GM18507 (cell line): ENCODE measurements around the gene RUNX1.
A peak's percentile ranks its signal among the peaks of the same experiment; 100 is the strongest.

Experiments used
- DNase-seq: peaks from one replicate; pipeline ENCODE4 v3.0.0; 2011; ENCODE audit warnings: low read depth; ENCODE audit not compliant: insufficient read length; ENCODE audit errors: extremely low spot score
- FAIRE-seq: peaks from 2 replicates; lab custom pipeline; 2011; peaks lifted over from hg19 to GRCh38; lab: Jason Lieb, UNC

The RUNX1 gene

GRCh38 chr21:35023396-35024070 lies 25.6 kb downstream of the RUNX1 start:
- no peak for DNase-seq
- no peak for FAIRE-seq

- DNase-seq (no peak), FAIRE-seq (no peak)
These were observed 27.6 kb downstream of the RUNX1 start for GRCh38 chr21:35021546-35021945.

GRCh38 chr21:35020902-35021301 lies 28.2 kb downstream of the RUNX1 start:
- no peak for DNase-seq
- FAIRE-seq: no peak

GRCh38 chr21:35020436-35020835 lies 28.7 kb downstream of the RUNX1 start:
- FAIRE-seq (peak; percentile 12), DNase-seq (no peak)

- no peak for FAIRE-seq
- no peak for DNase-seq
These were observed 29.5 kb downstream of the RUNX1 start for GRCh38 chr21:35019631-35020032.

GRCh38 chr21:35017256-35017655 lies 31.8 kb downstream of the RUNX1 start:
- FAIRE-seq (no peak), DNase-seq (no peak)

GRCh38 chr21:35016517-35017188 lies 32.4 kb downstream of the RUNX1 start:
- no peak for DNase-seq
- FAIRE-seq: no peak

- FAIRE-seq: no peak
- no peak for DNase-seq
These were observed 33.0 kb downstream of the RUNX1 start for GRCh38 chr21:35016071-35016470.

- DNase-seq: no peak
- FAIRE-seq: no peak
These were observed 33.6 kb downstream of the RUNX1 start for GRCh38 chr21:35015435-35016024.

GRCh38 chr21:35014302-35015041 lies 34.6 kb downstream of the RUNX1 start:
- DNase-seq: no peak
- FAIRE-seq: no peak

GRCh38 chr21:35011681-35012080 lies 37.4 kb downstream of the RUNX1 start:
- FAIRE-seq: no peak

GRCh38 chr21:35010447-35010846 lies 38.7 kb downstream of the RUNX1 start:
- FAIRE-seq: no peak
- no peak for DNase-seq

More at GRCh38 chr21:35011681-35012080, 37.4 kb downstream of the RUNX1 start:
- DNase-seq: no peak

GRCh38 chr21:35007348-35007747 lies 41.8 kb downstream of the RUNX1 start:
- DNase-seq (no peak), FAIRE-seq (no peak)

- DNase-seq: no peak
- no peak for FAIRE-seq
These were observed 42.3 kb downstream of the RUNX1 start for GRCh38 chr21:35006771-35007170.

- no peak for DNase-seq
- no peak for FAIRE-seq
These were observed 42.9 kb downstream of the RUNX1 start for GRCh38 chr21:35006248-35006647.

GRCh38 chr21:35005560-35006224 lies 43.4 kb downstream of the RUNX1 start:
- DNase-seq (no peak), FAIRE-seq (no peak)

- FAIRE-seq (no peak), DNase-seq (no peak)
These were observed 44.0 kb downstream of the RUNX1 start for GRCh38 chr21:35005077-35005476.

GRCh38 chr21:35004314-35004713 lies 44.8 kb downstream of the RUNX1 start:
- DNase-seq (no peak), FAIRE-seq (no peak)

GRCh38 chr21:35002879-35003722 lies 46.0 kb downstream of the RUNX1 start:
- DNase-seq (no peak), FAIRE-seq (no peak)
